ENCODE results near the gene RPS29. TPM values are rescaled to one million over a fixed set of nuclear protein-coding genes. Genes with fewer than 3 reads are reported as not detected.

The RPS29 gene
- total RNA-seq, 2 experiments from 2014 or later = 1,858 to 2,382 TPM

- intact Hi-C loops (cut with micrococcal nuclease) = no loop called here
- no peaks in the 10 kb centered on the region for H3K4me1 Mint-ChIP-seq (ENCODE audit: low read depth)
- H3K4me3 Mint-ChIP-seq = no peak overlapping the region
- peaks cover 1% of the 10 kb centered on the region for H3K36me3 Mint-ChIP-seq (ENCODE audit: low read depth)
- H3K27ac Mint-ChIP-seq = no peak overlapping the region
- no peak for DNase-seq
- H3K27me3 Mint-ChIP-seq (ENCODE audit: low read depth) = no peaks in the 10 kb centered on the region
- H3K9me3 Mint-ChIP-seq = no peaks in the 10 kb centered on the region
- CTCF ChIA-PET = no interaction called here
Observed at GRCh38 chr14:49541049-49541448, 45.1 kb downstream of the RPS29 start.

GRCh38 chr14:49538852-49539251 lies 47.3 kb downstream of the RPS29 start:
- intact Hi-C loops (cut with micrococcal nuclease) = no loop called here
- CTCF ChIA-PET = no interaction called here
- Mint-ChIP-seq H3K4me1 (ENCODE audit: low read depth) (no peaks in the 10 kb centered on the region), H3K27ac (no peak overlapping the region), H3K9me3 (no peaks in the 10 kb centered on the region), H3K27me3 (ENCODE audit: low read depth) (no peaks in the 10 kb centered on the region), H3K36me3 (ENCODE audit: low read depth) (peaks cover 1% of the 10 kb centered on the region), H3K4me3 (no peak overlapping the region)
- DNase-seq = no peak

Other genes with a start within 250 kb of the RPS29 start
- gene LRR1, start 12.6 kb upstream of the RPS29 start, total RNA-seq = 10 to 100 TPM; 47.7 to 49.1 TPM
- gene RPL36AL, start 34.2 kb upstream of the RPS29 start, total RNA-seq = 100 to 1,000 TPM; 250 to 266 TPM
- 10 to 100 TPM; 20.6 to 20.7 TPM for gene MGAT2, start 34.4 kb upstream of the RPS29 start, total RNA-seq
- gene DNAAF2, start 48.9 kb upstream of the RPS29 start, total RNA-seq = 1 to 10 TPM; 5.5 to 6.0 TPM
- gene POLE2, start 101.8 kb upstream of the RPS29 start, total RNA-seq = 10 to 100 TPM; 36.9 to 40.3 TPM
- gene KLHDC1, start 106.7 kb upstream of the RPS29 start, total RNA-seq = under 1 TPM; 0.57 to 0.79 TPM
- gene KLHDC2, start 181.8 kb upstream of the RPS29 start, total RNA-seq = 10 to 100 TPM; 24.3 to 25.0 TPM

All from activated naive CD4-positive, alpha-beta T cell treated with anti-CD3 and anti-CD28 coated beads for 36 hours (primary cell).